ENCODE data around the gene CYP3A7.
"Not testable (repeated sequence)": the region's sequence is repeated elsewhere in the genome, so short reads cannot be mapped to it uniquely, and the experiment has no call there.

GRCh38 chr7:99691658-99692057 lies 43.3 kb downstream of the CYP3A7 start:
- not testable (repeated sequence) for TF ChIP-seq EZH2 (IDR thresholded peaks at IDR 0.05; ENCODE audit: borderline replicate concordance, insufficient read depth, low read depth, low read length, poor library complexity, severe bottlenecking); CTCF (IDR thresholded peaks at IDR 0.05)

All from B cell (primary cell).